Embryonic facial prominence (tissue), 1 donor: ENCODE data around the gene KCNIP3.
"Not testable (repeated sequence)": the region's sequence is repeated elsewhere in the genome, so short reads cannot be mapped to it uniquely, and the experiment has no call there.

Experiments used
- DNase-seq: peaks from one replicate; pipeline ENCODE4 v3.0.0-alpha.2; 2016; ENCODE audit errors: extremely low spot score

The KCNIP3 gene

DNA sequence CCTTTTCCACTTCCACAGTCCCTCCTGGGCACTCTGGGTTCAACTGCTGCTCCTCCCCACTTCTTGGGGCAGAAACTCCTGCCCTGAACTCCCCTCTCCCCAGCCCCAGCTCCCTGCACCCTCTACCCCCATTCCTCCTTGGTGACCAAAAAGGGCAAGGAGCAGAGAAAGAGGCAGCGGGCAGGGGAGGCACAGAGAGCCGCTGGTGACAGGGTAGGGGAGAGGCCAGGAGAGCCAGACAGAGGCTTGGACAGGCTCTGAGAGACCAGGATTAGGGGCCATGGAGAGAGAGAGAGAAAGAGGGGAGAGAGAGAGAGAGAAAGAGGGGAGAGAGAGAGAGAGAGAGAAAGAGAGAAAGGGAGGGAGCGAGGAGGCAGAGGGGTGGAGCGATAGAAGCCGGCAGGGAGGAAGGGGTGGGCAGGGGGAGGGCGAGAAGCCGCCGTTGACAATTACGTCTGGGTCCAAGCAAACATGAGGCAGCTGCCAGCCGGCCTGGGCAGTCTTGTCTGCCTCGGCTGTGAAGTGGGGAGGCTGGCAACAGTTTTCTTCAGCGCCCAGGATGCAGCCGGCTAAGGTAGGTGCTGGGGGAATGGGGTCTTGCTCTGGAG, at the start of gene KCNIP3:
Gene KCNIP3, plus strand, starts transcription at position 468 of the 608 bp plus-strand sequence. Its CDS starts 92 bp downstream, at position 560.
- DNase-seq, result peak; percentile 48

GRCh38 chr2:95258271-95258670, 38.9 kb upstream of the KCNIP3 start:
- DNase-seq, result no peak

- no peak for DNase-seq
Measured at GRCh38 chr2:95260028-95261023, 36.8 kb upstream of the KCNIP3 start.

- no peak for DNase-seq
Measured at GRCh38 chr2:95261602-95262001, 35.5 kb upstream of the KCNIP3 start.

GRCh38 chr2:95262896-95263542, 34.1 kb upstream of the KCNIP3 start:
- no peak for DNase-seq

DNA sequence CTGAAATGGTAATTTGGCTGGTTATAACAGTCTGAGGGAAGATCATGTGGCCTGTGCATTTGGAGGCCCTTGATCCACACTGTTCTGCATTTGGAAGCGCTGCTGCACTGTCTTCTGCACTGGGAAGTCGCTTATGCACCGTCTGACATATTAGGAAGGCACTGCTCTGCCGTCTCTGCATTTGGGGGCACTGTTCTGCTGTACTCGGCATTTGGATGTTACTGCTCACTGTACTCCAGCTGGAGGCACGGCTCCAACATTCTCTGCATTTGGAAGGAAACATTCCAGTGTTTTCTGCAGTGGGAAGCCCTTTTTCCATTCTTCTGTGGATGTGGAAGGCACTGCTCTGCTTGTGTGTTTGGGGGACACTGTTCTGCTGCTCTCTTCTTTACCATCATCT, 32.5 kb upstream of the KCNIP3 start:
- no peak for DNase-seq

- DNase-seq, result no peak
Measured at GRCh38 chr2:95265182-95265581, 32.0 kb upstream of the KCNIP3 start.

DNA sequence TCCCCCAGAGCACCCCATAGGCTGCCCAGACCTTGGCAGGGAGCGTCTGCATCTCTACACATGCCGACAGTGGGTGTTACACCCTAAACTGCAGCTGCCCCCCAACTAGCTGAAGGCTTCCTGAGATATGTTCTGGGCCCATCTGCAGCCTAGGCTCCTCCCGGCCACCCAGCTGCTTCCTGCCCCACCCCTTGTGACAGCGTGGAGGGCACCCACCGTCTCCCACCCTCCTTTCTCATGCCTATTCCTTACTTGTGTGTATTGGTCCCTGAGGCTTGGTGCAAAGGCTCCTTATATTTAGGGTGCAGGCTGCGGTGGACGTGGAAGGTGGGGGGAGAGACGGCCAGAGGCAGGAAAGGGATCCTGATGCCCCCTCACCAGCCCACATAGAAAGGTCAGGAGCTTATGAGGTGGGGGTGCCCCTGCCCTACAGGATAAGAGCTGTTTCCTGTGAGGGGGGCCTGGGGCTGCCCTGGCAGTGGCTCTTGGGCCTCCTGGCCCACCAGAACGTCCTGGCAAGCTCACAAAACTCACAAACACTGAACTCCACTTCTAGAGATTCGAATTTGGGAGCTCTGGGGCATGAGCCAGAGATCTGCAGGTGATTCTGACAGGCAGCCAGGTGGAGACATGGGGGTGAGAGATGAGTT, 30.2 kb upstream of the KCNIP3 start:
- DNase-seq, result no peak

DNA sequence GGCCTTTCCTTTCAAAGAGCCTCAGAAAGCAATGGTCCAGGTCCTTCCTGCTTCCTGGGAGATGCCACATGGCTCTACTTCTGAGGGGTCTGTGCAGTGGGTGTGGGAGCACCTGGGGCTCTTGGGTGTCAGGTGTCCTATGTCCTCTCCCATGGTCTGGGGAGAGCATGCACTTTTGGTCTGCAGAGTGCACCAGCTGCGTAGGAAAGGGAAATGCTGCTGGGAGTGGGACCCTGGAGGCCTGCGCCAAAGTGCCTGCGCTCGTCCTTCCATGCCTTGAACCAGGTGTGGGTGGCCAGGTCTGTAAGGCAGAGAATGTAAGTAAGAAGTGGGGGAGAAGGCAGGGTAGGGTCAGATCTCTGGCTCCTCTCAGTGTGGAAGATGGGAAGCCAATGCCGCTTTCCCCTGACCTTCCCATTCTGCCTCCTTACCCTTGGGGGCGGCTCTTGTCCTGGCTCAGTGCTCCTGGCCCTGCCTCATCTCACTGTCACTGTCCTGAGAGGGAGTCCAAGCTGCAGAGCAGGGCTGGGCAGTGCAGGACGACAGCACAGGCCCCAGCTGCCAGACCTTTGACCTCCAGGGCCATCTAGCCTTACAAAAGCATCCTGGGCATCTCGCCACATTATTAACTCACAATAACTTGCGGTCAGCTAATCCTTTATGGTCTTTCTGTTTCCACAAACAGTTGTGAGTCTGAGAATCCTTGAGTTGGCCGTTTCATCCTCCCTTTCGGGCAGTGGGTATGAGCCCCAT, 29.5 kb upstream of the KCNIP3 start:
- no peak for DNase-seq

DNA sequence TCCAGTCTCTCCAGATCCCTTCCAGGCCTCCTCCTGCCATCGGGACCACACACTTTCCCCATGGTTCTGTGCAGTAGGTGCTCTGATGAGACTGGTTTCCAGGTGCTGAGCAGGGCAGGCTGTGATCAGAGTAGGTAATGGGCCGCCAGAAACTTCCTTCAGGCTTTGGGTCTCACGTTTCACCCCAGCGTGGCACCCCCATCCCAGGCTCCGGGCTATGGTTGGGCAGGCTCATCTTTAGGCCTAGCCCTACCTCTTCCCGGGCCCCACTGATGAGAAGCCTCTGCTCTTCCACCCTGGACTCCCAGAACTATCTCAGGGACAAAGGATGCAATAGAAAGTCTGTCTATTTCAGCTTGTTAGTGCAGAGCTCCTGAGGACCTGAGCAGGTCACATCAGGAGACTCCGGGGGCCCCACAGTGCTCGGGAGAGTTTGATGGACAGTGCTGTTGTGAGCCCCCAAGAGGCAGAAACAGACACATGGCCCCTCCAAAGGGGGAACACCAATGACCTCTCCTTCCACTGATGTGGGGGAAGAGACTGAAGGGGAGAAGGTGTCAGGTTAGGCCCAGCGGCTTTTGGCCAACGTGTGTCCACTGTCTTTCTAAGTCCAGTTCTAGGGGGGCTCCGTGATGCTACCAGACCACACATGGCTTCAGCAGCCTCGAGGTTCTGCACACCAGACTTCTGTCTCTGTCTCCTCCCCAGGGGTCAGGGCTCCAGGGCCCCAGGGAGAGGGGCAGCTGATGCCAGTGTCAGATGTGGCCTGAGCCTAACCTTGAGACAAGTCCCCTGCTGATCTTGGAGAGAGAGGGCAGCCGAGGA, 28.7 kb upstream of the KCNIP3 start:
- no peak for DNase-seq

GRCh38 chr2:95269036-95269680, 28.0 kb upstream of the KCNIP3 start:
- no peak for DNase-seq

GRCh38 chr2:95269745-95270144, 27.4 kb upstream of the KCNIP3 start:
- DNase-seq, result not testable (repeated sequence)

GRCh38 chr2:95270541-95271081, 26.5 kb upstream of the KCNIP3 start:
- no peak for DNase-seq

- DNase-seq, result no peak
Measured at GRCh38 chr2:95271381-95271971, 25.7 kb upstream of the KCNIP3 start.

- no peak for DNase-seq
Measured at GRCh38 chr2:95272299-95272751, 24.8 kb upstream of the KCNIP3 start.

- DNase-seq, result no peak
Measured at GRCh38 chr2:95272781-95273180, 24.4 kb upstream of the KCNIP3 start.

DNA sequence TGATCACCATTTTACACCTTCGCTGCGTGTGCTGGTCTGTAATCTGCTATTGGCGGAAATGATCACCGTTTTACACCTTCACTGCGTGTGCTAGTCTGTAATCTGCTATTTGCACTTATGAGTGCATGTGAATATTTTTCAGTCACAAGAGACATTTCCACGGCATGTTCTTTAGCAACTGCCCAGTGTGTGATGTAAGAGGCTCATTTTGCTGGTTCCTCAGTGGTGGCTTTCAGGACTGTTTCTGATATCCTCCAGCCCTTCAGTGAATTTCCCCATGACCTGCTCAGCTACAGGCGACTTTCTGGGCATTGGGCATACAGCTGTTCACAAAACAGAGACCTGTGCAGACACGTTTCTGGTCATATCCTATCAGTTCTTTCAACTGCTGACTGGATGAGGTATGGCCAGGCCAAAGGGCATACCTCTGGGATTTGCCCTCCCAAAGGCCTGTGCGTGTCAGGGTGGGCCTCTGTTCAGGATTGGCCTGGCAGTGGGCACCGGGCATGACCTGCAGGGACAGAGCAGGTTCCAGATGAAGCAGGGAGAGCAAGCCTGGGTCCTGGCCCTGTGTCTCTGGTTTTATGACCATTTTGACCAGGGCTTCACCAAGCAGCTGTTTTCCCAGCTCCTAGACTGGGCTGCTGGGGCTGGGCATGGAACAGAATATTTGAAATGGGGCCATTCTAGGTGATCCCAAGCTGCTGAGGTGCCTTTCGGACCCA, 23.4 kb upstream of the KCNIP3 start:
- no peak for DNase-seq
